ENCODE results near the gene SH3RF3.

SH3RF3 gene

DNA sequence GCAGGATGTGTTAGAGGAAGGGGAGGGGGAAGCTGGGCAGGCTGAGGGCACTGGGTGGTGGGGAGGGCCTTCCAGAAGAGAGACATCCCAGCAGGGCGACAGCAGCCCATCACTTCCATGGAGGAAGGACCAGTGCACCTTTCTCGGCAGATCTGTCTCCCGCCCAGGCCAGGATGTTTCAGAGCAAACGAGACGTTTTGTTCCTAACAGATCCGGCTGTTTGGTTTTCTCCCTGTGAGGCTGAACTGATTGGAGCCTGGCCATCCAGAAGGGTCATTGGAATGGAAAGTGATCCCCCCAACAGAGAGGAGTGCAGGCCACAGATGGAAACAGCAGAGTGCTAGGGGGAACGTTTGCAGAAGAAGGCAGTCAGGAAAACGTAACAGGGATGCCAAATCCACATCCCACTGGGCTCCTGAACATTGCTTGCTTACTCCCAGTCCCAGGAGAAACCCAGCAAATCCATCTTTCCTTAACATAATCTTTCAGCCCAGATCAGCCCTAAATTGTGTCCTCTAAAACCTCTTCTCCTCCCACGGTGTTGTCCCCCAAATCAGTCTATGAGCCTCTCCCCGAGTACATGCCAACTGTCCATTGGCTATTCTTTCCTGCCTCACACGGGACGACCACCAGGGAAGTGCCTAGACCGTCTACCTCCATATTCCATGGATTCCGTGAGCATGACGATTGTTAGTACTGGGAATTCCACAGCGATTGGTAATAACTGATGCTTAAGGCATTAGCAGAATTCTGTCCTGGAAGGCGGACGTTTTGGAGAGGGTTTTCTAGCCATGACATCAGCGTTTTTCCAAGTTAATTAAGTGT is 357.9 kb downstream of the SH3RF3 start:
- DNase-seq: peak in 1 of 2 experiments; percentile 13

DNA sequence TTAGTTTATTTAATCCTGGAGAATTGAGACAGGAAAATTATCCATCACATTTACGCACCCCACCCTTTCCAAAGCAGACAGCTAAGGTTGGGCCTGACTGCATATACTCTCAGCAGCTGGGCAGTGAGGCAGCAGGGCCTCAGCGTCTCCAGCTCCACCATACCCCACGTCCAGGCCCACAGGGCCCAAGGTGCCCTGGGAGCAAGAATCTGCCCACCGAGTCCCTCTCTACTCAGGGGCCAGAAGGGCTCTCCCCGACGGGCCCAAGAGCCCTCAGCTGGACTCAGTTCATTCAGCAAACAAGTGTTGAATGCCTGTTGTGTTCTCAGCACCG is 358.5 kb downstream of the SH3RF3 start:
- no peak for DNase-seq

- no peak for DNase-seq
Measured at GRCh38 chr2:109487871-109488655, 359.1 kb downstream of the SH3RF3 start.

GRCh38 chr2:109489296-109489695 is 360.3 kb downstream of the SH3RF3 start:
- no peak for DNase-seq

- DNase-seq: no peak
Measured at GRCh38 chr2:109493176-109493935, 364.4 kb downstream of the SH3RF3 start.

GRCh38 chr2:109494351-109494750 is 365.3 kb downstream of the SH3RF3 start:
- DNase-seq: no peak

- no peak for DNase-seq
Measured at GRCh38 chr2:109497463-109497862, 368.5 kb downstream of the SH3RF3 start.

DNA sequence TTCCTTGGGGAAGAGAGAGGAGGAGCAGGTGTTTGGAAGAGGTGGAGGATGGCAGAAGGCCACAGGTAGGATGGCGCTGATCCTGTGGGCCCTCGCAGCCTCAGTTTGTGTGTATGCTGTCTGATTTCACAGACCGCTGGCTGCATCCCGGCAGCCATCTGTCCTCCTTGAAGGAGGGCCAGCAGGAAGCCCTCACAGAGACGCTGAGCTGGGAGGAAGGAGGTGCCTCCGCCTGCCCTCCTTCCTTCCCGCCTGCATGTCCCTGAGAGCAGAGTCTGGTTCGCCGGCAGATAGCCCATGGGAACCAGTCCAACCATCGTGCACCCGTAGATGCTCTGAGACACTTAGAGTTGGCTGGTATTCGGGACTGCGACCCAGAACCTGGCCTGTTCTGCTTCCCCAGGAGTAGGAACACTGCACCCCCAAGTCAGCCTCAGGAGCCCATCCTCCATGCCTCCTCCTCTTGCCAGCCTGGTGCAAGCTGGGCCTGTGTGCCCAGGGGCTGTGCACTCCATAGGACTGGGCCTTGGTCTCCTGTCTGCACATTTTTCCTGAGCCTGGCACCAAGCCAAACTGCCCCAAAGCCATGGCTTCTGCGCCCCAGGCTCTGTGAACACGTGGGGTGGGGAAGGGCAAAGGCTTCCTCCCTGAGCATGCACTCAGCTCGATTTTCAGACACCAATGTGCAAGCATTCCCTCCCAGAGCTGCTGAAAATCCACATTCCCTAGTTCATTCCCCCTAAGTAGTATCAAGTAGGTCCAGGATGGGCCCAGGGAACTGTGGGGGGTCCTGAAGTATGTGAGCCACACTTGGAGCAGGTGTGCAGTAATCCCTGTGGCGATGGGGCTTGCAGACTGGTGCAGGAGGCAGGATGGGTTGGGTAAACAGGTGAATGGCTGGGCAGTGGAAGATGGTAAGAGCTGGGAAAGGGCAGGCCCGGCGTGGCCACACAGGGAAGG is 369.2 kb downstream of the SH3RF3 start:
- DNase-seq: peak; percentile 42 to 70

- DNase-seq: no peak
Measured at GRCh38 chr2:109498906-109499305, 369.9 kb downstream of the SH3RF3 start.

- no peak for DNase-seq
Measured at GRCh38 chr2:109499566-109499965, 370.6 kb downstream of the SH3RF3 start.

DNA sequence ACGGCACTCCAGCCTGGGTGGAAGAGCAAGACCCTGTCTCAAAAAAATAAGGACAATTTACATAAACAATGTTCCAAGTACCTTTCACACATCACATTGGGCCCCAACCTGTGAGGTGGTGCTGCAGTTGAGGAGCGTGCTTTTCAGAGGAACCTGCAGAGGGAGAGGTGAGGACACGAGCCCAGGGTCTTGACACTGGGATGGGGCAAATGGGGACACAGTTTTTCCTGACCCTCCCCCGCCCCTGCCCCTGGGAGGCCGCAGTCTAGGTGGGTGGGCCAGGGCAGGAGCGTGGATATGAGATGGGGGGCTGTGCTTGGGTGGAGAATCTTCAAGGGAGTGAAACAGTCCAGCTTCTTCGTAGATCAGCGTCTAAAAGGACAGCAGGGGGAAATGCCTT is 371.9 kb downstream of the SH3RF3 start:
- DNase-seq: no peak

GRCh38 chr2:109501461-109501860 is 372.5 kb downstream of the SH3RF3 start:
- no peak for DNase-seq

GRCh38 chr2:109503191-109503590 is 374.2 kb downstream of the SH3RF3 start:
- no peak for DNase-seq

- no peak for DNase-seq
Measured at GRCh38 chr2:109507217-109507616, 378.2 kb downstream of the SH3RF3 start.

DNA sequence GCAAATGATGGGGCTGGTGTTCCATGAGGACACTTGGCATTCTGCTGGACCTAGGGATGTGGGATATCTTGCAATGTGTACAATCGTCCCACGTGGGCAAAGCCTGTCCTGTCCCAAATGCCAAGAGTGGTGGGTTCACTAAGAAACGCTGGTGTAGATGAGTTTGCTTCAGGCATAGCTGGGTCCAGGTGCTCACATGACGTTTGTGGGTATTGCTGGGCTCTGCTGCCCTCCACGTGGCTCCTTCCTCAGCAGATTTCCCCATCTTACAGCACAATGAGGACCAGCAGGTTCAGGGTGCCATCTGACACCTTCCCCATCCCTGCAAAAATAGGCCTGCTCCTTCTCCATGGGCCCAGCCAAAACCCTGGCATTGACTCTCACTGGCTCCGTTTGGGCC is 378.8 kb downstream of the SH3RF3 start:
- DNase-seq: no peak

- no peak for DNase-seq
Measured at GRCh38 chr2:109508556-109508955, 379.6 kb downstream of the SH3RF3 start.

- DNase-seq: no peak
Measured at GRCh38 chr2:109510136-109511028, 381.4 kb downstream of the SH3RF3 start.

GRCh38 chr2:109511168-109511567 is 382.2 kb downstream of the SH3RF3 start:
- DNase-seq: no peak

DNA sequence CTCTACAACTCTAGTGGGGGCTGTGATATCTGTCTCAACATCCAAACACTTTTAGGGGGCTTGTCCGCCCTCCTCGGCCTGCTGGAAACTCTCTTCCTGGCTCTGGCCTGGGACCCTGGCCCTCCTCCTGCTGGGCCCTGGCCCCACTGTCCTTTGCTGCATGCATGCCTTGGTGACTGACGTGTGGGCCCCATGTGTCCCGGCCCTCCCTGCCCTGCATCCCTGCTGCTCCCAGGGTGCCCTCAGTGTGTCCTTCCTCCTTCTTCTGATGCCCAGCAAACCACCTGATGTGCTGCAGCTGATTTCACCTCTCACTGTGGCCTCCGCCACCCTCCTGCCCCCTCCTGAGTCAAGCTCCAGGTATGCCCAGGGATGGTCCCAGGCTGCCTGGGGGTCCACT is 383.1 kb downstream of the SH3RF3 start:
- DNase-seq: no peak

DNA sequence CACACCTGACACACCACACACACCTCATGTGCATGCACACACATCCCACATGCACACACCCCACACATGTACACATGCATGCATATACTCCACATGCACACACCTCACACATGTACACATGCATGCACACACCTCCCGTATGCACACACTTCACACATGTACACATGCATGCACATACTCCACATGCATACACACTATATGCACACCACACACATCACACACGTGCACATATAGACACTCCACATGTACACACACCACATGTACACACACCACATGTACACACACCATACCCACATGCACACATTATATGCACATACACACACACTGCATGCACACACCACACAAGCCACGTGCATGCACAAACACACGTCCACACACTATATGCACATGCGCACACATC is 384.2 kb downstream of the SH3RF3 start:
- no peak for DNase-seq
